Adipocyte (in vitro differentiated cells): ENCODE measurements around the gene GALNT10.

Source experiments
- DNase-seq: peaks from one replicate; pipeline ENCODE4 v3.0.0-alpha.2; 2015; ENCODE audit warnings: low read depth
- H3K27me3 ChIP-seq: replicated peaks from 2 replicates; pipeline ENCODE4 v1.7.0; 2013; ENCODE audit warnings: mild to moderate bottlenecking, low read length, moderate library complexity; ENCODE audit not compliant: control insufficient read depth, insufficient read depth
- H3K36me3 ChIP-seq: 2 replicates; pipeline ENCODE4 v1.7.0; 2013; ENCODE audit warnings: low read length, mild to moderate bottlenecking, moderate library complexity; ENCODE audit not compliant: control insufficient read depth, insufficient read depth, severe bottlenecking
- H3K4me1 ChIP-seq: 2 replicates; pipeline ENCODE4 v1.7.0; 2013; ENCODE audit warnings: mild to moderate bottlenecking, low read length, moderate library complexity; ENCODE audit not compliant: control insufficient read depth, insufficient read depth
- H3K4me3 ChIP-seq: 2 replicates; pipeline ENCODE4 v1.7.0; 2013; ENCODE audit warnings: mild to moderate bottlenecking, low read length, moderate library complexity
- H3K9ac ChIP-seq: 2 replicates; pipeline ENCODE4 v1.7.0; 2013; ENCODE audit warnings: mild to moderate bottlenecking, low read length, moderate library complexity
- H3K9me3 ChIP-seq: 2 replicates; pipeline ENCODE4 v1.7.0; 2013; ENCODE audit warnings: mild to moderate bottlenecking, low read length, moderate library complexity; ENCODE audit not compliant: control insufficient read depth

Gene GALNT10

DNA sequence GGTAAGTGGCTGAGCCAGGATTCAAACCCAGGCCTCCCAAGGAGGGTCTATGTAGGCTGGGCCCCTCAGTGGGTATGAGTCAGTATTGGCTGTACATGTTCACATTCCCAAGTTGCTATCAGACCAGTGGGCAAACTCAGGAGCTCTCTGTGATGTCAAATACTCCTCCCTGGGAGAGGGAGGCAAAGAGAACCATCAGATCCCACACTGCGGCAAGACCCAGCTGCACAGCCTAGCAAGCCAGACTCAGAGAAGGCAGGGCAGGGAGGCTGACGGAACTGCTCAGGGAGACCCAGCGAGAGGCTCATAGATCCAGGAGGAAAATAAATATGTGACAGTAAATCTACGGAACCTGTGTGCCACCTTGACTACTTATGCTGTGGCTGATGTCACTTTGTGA lies 212.7 kb downstream of the GALNT10 start:
- no peaks in the 10 kb centered on the region for H3K9me3 ChIP-seq
- no peak overlapping the region for H3K4me3 ChIP-seq
- H3K36me3 ChIP-seq: no peaks in the 10 kb centered on the region
- no peaks in the 10 kb centered on the region for H3K27me3 ChIP-seq
- DNase-seq: no peak
- H3K9ac ChIP-seq: no peak overlapping the region
- H3K4me1 ChIP-seq: peaks cover 3% of the 10 kb centered on the region

DNA sequence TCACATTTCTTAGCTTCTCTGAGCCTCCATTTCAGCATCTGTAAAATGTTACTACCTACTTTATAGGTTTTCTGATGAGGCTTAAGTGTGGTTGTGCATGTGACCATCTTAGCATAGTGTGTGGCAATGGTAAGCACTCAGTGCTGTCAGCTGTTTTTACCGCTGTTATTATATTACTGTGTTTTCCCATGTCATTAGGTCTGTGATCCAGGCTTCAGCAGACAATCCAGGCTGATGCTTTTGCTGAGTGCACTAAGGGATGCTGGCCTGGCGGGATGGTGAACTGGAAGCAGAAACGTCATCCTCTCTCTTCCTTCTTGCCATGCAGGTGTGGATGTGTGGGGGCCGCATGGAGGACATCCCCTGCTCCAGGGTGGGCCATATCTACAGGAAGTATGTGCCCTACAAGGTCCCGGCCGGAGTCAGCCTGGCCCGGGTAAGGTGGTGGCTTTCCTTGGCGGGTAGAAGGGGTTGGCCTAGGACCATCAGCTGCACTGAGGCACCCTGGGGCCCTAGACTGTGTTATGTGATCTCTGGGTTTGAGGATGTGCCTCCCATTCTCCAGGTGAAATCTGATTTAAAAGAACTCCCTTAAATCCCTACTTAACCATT lies 213.3 kb downstream of the GALNT10 start:
- no peaks in the 10 kb centered on the region for H3K27me3 ChIP-seq
- DNase-seq: no peak
- no peak overlapping the region for H3K9ac ChIP-seq
- peaks cover 3% of the 10 kb centered on the region for H3K4me1 ChIP-seq
- no peaks in the 10 kb centered on the region for H3K36me3 ChIP-seq
- H3K4me3 ChIP-seq: no peak overlapping the region
- H3K9me3 ChIP-seq: no peaks in the 10 kb centered on the region

DNA sequence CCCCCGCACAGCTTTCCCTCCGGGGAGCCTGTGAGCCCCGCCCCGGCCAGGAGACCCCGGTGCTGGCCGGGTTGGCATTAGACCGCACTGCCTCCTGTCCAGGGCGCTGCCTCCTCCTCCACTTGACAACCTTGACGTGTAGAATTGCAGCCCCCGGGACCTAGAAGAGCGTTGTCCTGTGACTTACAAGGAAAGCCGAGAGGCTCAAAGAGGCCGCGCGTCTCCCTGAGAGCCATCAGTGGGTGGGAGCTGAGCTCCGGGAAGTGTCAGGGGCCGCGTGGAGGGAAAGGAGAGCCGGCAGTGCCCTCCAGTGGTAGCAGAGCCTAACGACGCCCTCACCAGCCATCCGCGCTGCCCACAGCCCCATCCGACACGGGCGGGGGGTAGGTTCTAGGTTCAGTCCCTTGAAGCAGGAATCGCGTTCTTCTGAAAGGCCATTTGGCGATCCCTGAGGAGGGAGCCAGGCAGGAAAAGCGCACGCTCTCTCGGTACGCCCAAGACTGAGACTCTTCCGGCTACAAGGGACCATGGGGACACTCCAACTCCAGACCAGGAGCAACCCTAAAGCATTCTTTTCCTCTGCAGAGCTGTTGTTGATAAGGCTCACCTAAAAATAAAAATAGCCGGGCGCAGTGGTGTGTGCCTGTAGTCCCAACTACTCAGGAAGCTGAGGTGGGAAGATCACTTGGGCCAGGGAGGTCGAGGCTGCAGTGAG lies 214.7 kb downstream of the GALNT10 start:
- Histone ChIP-seq H3K9ac (peak overlapping the region; percentile 74), H3K4me1 (peaks cover 3% of the 10 kb centered on the region), H3K4me3 (peak overlapping the region; percentile 71), H3K9me3 (no peaks in the 10 kb centered on the region), H3K27me3 (no peaks in the 10 kb centered on the region), H3K36me3 (no peaks in the 10 kb centered on the region)
- DNase-seq: peak; percentile 95

GRCh38 chr5:154406231-154406630 lies 215.7 kb downstream of the GALNT10 start:
- Histone ChIP-seq H3K9me3 (no peaks in the 10 kb centered on the region), H3K4me1 (peaks cover 3% of the 10 kb centered on the region), H3K36me3 (peaks cover 6% of the 10 kb centered on the region), H3K9ac (no peak overlapping the region), H3K27me3 (no peaks in the 10 kb centered on the region), H3K4me3 (no peak overlapping the region)
- no peak for DNase-seq

GRCh38 chr5:154406826-154407225 lies 216.3 kb downstream of the GALNT10 start:
- Histone ChIP-seq H3K9ac (no peak overlapping the region), H3K9me3 (no peaks in the 10 kb centered on the region), H3K36me3 (peaks cover 10% of the 10 kb centered on the region), H3K27me3 (no peaks in the 10 kb centered on the region), H3K4me3 (no peak overlapping the region), H3K4me1 (peaks cover 3% of the 10 kb centered on the region)
- no peak for DNase-seq

DNA sequence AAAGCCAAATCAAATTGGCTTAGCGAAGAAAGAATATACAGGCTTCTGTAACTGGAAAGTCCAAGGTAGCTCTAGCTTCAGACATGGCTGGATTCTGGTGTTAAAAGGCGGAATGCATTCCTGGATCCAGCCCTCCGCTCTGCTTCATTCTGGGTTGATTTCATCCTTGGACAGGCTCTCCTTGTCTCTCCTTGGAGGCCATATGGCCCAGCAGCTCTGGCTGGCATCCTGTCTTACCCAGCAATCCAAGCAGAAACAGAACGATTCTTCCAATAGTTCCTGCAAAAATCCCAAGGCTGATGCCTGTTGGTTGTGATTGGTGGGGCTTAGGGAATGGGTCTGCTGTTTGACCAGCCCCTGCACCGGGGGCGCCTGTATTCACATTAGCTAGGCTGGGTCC lies 218.3 kb downstream of the GALNT10 start:
- H3K4me1 ChIP-seq: peaks cover 3% of the 10 kb centered on the region
- DNase-seq: no peak
- H3K9me3 ChIP-seq: no peaks in the 10 kb centered on the region
- no peak overlapping the region for H3K9ac ChIP-seq
- no peaks in the 10 kb centered on the region for H3K27me3 ChIP-seq
- H3K36me3 ChIP-seq: peaks cover 15% of the 10 kb centered on the region
- no peak overlapping the region for H3K4me3 ChIP-seq

- H3K4me1 ChIP-seq: peaks cover 3% of the 10 kb centered on the region
- H3K36me3 ChIP-seq: peaks cover 19% of the 10 kb centered on the region
- no peak overlapping the region for H3K9ac ChIP-seq
- no peak for DNase-seq
- no peaks in the 10 kb centered on the region for H3K9me3 ChIP-seq
- no peaks in the 10 kb centered on the region for H3K27me3 ChIP-seq
- H3K4me3 ChIP-seq: no peak overlapping the region
These were observed 218.8 kb downstream of the GALNT10 start for GRCh38 chr5:154409230-154409840.

GRCh38 chr5:154410008-154410407 lies 219.5 kb downstream of the GALNT10 start:
- Histone ChIP-seq H3K9ac (no peak overlapping the region), H3K4me1 (peaks cover 3% of the 10 kb centered on the region), H3K9me3 (no peaks in the 10 kb centered on the region), H3K4me3 (no peak overlapping the region), H3K36me3 (peaks cover 20% of the 10 kb centered on the region), H3K27me3 (no peaks in the 10 kb centered on the region)
- no peak for DNase-seq

DNA sequence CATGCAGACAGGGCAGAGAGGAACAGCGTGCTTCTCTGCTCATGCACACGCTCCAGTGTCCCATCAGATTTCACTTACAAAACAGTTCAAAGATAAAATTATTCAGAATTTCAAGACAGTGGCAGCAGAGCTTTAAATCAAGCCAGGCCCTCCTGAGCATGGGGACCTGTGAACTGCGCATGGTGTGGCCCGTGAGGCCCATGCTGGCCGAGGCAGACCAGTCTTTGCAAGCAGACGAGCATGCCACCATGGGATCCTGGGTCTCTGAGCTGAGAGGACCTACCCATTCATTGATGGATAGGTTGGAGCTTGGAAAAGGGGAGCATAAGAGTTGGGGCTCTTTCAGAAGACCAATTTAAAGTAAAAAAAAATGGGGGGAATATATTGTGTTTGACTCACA lies 220.3 kb downstream of the GALNT10 start:
- H3K36me3 ChIP-seq: peaks cover 20% of the 10 kb centered on the region

GRCh38 chr5:154411338-154411737 lies 220.8 kb downstream of the GALNT10 start:
- Histone ChIP-seq H3K4me3 (no peak overlapping the region), H3K36me3 (peaks cover 20% of the 10 kb centered on the region), H3K9ac (no peak overlapping the region), H3K4me1 (no peaks in the 10 kb centered on the region), H3K9me3 (no peaks in the 10 kb centered on the region), H3K27me3 (no peaks in the 10 kb centered on the region)
- no peak for DNase-seq

More for the DNA sequence above, 220.3 kb downstream of the GALNT10 start:
- no peaks in the 10 kb centered on the region for H3K4me1 ChIP-seq
- no peaks in the 10 kb centered on the region for H3K9me3 ChIP-seq
- no peak overlapping the region for H3K9ac ChIP-seq
- no peak for DNase-seq
- H3K27me3 ChIP-seq: no peaks in the 10 kb centered on the region
- no peak overlapping the region for H3K4me3 ChIP-seq

DNA sequence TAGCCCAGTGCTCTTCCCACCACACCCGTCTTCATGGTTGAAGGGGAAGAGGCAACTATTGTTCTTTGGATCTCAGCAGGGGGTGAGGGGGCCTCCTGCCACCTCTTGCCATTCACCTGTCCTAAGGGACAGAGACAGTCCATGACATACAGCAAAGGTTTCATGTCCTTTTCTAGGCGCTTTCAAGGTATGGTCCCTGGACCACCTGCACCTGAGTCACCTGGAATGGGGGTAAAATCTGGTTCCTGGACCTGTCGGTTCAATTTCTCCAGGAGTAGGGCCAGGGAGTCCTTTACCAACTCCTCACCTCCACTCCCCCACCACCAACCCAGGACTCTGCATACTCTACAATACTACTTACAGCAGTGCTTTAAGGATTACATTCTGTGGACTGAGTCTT lies 221.8 kb downstream of the GALNT10 start:
- Histone ChIP-seq H3K36me3 (peaks cover 28% of the 10 kb centered on the region), H3K4me1 (no peaks in the 10 kb centered on the region), H3K27me3 (no peaks in the 10 kb centered on the region), H3K9me3 (no peaks in the 10 kb centered on the region), H3K9ac (no peak overlapping the region), H3K4me3 (no peak overlapping the region)
- no peak for DNase-seq
